CD4-positive, alpha-beta T cell treated with Interleukin-6 at 100 ng/mL for 8 hours (primary cell): ENCODE results near the gene TNFAIP2.

Experiments used
- DNase-seq: peaks from one replicate; pipeline ENCODE4 v3.0.0-alpha.2; 2020; ENCODE audit warnings: mixed read lengths, low spot score

The TNFAIP2 gene

GRCh38 chr14:103186241-103186822 is 63.1 kb downstream of the TNFAIP2 start:
- no peak for DNase-seq
